Measurements from ENCODE around the gene MAD1L1. TPM values are rescaled to one million over a fixed set of nuclear protein-coding genes. Genes with fewer than 3 reads are reported as not detected.

Gene MAD1L1
- total RNA-seq, 4 donors from 2014 or later: 22.3 to 56.6 (median 35.0) TPM

DNA sequence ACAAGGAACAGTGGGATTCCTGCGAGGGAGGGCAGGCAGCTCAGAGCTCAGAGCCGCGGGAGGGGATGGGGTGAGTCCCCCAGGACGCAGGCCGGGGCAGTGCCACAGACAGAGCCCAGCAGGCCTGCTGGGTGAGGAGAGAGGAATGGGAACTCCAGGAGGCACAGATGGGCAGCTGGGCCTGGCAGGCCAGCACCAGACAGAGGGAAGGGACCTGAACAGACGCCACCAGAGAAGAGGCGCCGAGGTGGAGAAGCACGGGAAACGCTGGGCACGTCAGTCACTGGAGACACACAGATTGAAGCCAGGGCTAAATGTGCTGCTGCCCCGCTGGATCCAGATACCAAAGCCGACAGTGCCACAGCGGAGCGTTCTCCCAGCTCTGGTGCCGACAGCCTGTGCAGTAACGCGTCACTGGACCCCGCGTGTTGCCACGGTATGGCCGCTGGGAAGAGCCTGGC is 225.8 kb downstream of the MAD1L1 start:
- Histone ChIP-seq H3K27ac (no peak overlapping the region), H3K9me3 (no peaks in the 10 kb centered on the region), H3K4me1 (peaks cover 0 to 13% (median 0%) of the 10 kb centered on the region in 3 donors), H3K36me3 (peaks cover 0 to 2% of the 10 kb centered on the region in 2 donors), H3K27me3 (no peaks in the 10 kb centered on the region), H3K4me3 (no peak overlapping the region)
- WGBS, 2 donors (ENCODE audit: low coverage in 1 of 2): 92 to 95% methylated on average over 10 to 14 of the region's 22 CpGs
- ATAC-seq: no peak
- TF ChIP-seq, protein P1, sequence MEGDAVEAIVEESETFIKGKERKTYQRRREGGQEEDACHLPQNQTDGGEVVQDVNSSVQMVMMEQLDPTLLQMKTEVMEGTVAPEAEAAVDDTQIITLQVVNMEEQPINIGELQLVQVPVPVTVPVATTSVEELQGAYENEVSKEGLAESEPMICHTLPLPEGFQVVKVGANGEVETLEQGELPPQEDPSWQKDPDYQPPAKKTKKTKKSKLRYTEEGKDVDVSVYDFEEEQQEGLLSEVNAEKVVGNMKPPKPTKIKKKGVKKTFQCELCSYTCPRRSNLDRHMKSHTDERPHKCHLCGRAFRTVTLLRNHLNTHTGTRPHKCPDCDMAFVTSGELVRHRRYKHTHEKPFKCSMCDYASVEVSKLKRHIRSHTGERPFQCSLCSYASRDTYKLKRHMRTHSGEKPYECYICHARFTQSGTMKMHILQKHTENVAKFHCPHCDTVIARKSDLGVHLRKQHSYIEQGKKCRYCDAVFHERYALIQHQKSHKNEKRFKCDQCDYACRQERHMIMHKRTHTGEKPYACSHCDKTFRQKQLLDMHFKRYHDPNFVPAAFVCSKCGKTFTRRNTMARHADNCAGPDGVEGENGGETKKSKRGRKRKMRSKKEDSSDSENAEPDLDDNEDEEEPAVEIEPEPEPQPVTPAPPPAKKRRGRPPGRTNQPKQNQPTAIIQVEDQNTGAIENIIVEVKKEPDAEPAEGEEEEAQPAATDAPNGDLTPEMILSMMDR (IDR thresholded peaks at IDR 0.05): no peak
- TF ChIP-seq EP300 (IDR thresholded peaks at IDR 0.05) (no peak), POLR2AphosphoS5 (IDR thresholded peaks at IDR 0.05) (no peak), POLR2A (IDR thresholded peaks at IDR 0.05) (no peak)

DNA sequence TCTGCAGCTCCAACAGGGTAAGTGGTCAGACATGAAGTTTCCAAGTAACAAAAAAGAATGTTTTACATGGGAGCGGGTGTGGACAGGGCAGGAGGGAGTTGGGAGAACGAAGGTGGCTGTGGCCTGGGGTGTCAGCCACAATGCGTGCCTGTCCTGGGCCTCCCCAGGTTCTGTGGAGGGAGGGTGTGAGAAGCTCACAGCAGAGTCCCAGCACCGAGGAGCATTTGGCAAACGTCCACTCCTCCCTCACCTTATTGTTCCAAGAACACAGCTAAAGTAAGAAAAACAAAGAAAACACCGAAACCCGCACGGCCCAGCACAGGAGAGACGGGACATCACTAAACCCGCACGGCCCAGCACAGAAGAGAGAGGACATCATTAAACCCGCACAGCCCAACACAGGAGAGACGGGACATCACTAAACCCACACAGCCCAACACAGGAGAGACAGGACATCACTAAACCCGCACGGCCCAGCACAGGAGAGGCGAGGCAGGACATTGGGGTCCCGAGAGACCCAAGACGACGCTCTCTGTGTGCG is 226.4 kb downstream of the MAD1L1 start:
- TF ChIP-seq EP300 (IDR thresholded peaks at IDR 0.05) (no peak), POLR2AphosphoS5 (IDR thresholded peaks at IDR 0.05) (no peak), POLR2A (IDR thresholded peaks at IDR 0.05) (no peak)
- TF ChIP-seq, protein P1 (IDR thresholded peaks at IDR 0.05): no peak
- Histone ChIP-seq H3K27me3 (no peaks in the 10 kb centered on the region), H3K9me3 (no peaks in the 10 kb centered on the region), H3K27ac (no peak overlapping the region), H3K4me1 (peaks cover 0 to 13% (median 0%) of the 10 kb centered on the region in 3 donors), H3K36me3 (peaks cover 0 to 9% of the 10 kb centered on the region in 2 donors), H3K4me3 (no peak overlapping the region)
- 71% methylated on average over 6 of the region's 20 CpGs; no CpG with 5 or more reads in 1 of the 2 donors for WGBS, 2 donors (ENCODE audit: low coverage in 1 of 2)
- no peak for ATAC-seq

DNA sequence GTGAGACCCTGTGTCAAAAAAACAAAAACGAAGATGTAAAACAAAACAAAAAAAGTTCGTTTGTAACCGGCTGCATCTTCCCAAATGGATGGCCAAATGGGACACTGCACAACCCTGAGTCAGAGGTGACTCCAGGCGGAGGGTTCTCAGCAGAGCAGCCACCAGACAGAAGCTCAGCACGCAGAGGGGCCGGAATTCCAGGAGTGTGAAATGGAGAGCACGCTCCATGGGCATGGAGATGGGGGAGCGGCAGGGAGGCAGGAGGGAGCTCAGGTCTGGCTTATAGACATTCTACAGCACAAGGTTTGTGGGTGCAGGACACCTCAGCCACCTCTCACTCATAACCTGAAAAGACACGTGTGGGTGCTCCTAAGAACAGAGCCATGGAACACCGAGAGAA is 227.0 kb downstream of the MAD1L1 start:
- H3K36me3 ChIP-seq: peaks cover 0 to 14% of the 10 kb centered on the region in 2 donors
- H3K27me3 ChIP-seq: no peaks in the 10 kb centered on the region
- no peaks in the 10 kb centered on the region for H3K9me3 ChIP-seq
- TF ChIP-seq POLR2AphosphoS5 (IDR thresholded peaks at IDR 0.05): no peak
- TF ChIP-seq, protein P1 (IDR thresholded peaks at IDR 0.05): no peak
- no peak for TF ChIP-seq POLR2A (IDR thresholded peaks at IDR 0.05)
- TF ChIP-seq EP300 (IDR thresholded peaks at IDR 0.05): no peak
- H3K27ac ChIP-seq: no peak overlapping the region
- H3K4me1 ChIP-seq: peaks cover 0 to 13% (median 0%) of the 10 kb centered on the region in 3 donors
- H3K4me3 ChIP-seq: no peak overlapping the region
- 86 to 96% methylated on average over 7 to 8 of the region's 10 CpGs for WGBS, 2 donors (ENCODE audit: low coverage in 1 of 2)
- no peak for ATAC-seq

DNA sequence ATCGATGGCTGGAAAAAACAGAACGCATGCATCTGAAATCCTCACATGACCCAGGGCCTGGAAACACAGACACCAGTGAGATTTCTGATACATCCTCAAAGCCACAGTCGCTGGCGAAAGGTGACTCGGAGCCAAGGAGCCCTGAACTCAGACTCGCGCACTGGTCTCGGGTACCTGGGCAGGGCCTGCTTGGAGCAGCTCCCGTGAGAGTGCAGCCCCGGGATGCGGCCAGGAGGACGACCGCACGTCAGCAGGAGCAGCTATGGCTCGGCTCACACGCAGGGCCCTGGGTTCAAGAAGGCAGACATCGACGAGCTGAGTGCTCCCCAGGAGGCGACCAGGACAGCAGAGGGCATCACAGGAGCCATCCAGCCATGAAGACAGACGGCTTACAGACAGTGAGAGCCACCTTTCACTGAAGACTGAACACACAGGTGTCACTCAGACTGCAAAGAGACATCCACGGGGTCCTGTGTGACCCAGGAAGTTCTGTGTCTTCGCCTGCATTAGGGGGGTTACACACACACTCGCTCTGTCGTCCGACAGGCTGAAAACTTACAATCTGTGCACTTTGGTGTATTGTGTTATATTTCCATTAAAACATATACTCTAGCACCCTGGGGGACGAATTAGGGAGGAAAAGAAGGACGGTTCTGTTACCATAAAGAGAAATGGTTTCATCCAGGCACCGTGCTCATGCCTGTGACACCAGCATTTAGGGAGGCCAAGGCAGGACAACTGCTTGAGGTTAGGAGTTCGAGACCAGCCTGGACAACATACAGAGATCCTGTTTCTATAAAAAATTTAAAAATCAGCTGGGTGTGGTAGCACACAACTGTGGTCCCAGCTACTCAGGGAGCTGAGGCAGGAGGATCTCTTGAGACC is 227.7 kb downstream of the MAD1L1 start:
- TF ChIP-seq, protein P1 (IDR thresholded peaks at IDR 0.05): no peak
- TF ChIP-seq EP300 (IDR thresholded peaks at IDR 0.05) (no peak), POLR2A (IDR thresholded peaks at IDR 0.05) (no peak), POLR2AphosphoS5 (IDR thresholded peaks at IDR 0.05) (no peak)
- peaks cover 0 to 13% (median 0%) of the 10 kb centered on the region in 3 donors for H3K4me1 ChIP-seq
- H3K4me3 ChIP-seq: no peak overlapping the region
- ATAC-seq: no peak
- no peaks in the 10 kb centered on the region for H3K9me3 ChIP-seq
- WGBS, 2 donors (ENCODE audit: low coverage in 1 of 2): 94% methylated on average over 9 of the region's 29 CpGs; no CpG with 5 or more reads in 1 of the 2 donors
- H3K27me3 ChIP-seq: no peaks in the 10 kb centered on the region
- peaks cover 0 to 17% of the 10 kb centered on the region in 2 donors for H3K36me3 ChIP-seq
- no peak overlapping the region for H3K27ac ChIP-seq
